H9 (cell line): Measurements from ENCODE around the gene RNU6-9. TPM values are rescaled to one million over a fixed set of nuclear protein-coding genes. Genes with fewer than 3 reads are reported as not detected.

Experiments used
- DNase-seq: peaks from one replicate; pipeline ENCODE4 v3.0.0-alpha.2; 2017
- H2AFZ ChIP-seq: one replicate; pipeline ENCODE4 v1.6.1; 2013; ENCODE audit warnings: mild to moderate bottlenecking, low read length, control low read depth, moderate library complexity
- H2AK5ac ChIP-seq: 2 replicates; pipeline ENCODE4 v1.6.1; 2013; ENCODE audit warnings: low read length, control low read depth, mixed read lengths; ENCODE audit not compliant: insufficient read length
- H2BK120ac ChIP-seq: one replicate; pipeline ENCODE4 v1.6.1; 2013; ENCODE audit warnings: low read depth, mild to moderate bottlenecking, low read length, control low read depth, inconsistent platforms; ENCODE audit not compliant: poor library complexity, severe bottlenecking
- H2BK12ac ChIP-seq: 2 replicates; pipeline ENCODE4 v1.6.1; 2013; ENCODE audit warnings: low read length, control low read depth, mixed read lengths, low read depth; ENCODE audit not compliant: insufficient read length
- H2BK15ac ChIP-seq: 2 replicates; pipeline ENCODE4 v1.6.1; 2013; ENCODE audit warnings: low read depth, low read length, control low read depth
- H2BK20ac ChIP-seq: one replicate; pipeline ENCODE4 v1.6.1; 2013; ENCODE audit warnings: low read depth, mild to moderate bottlenecking, low read length, control low read depth, inconsistent platforms; ENCODE audit not compliant: poor library complexity, severe bottlenecking
- H2BK5ac ChIP-seq: 2 replicates; pipeline ENCODE4 v1.6.1; 2013; ENCODE audit warnings: low read length, control low read depth, mixed read lengths; ENCODE audit not compliant: insufficient read length
- H3K14ac ChIP-seq: 2 replicates; pipeline ENCODE4 v1.6.1; 2013; ENCODE audit warnings: low read length, control low read depth; ENCODE audit not compliant: insufficient read depth
- H3K18ac ChIP-seq: 2 replicates; pipeline ENCODE4 v1.6.1; 2013; ENCODE audit warnings: low read depth, mild to moderate bottlenecking, mixed read lengths, low read length, control low read depth; ENCODE audit not compliant: insufficient read length
- H3K23ac ChIP-seq: 2 replicates; pipeline ENCODE4 v1.6.1; 2013; ENCODE audit warnings: low read length, control low read depth, mixed read lengths, low read depth; ENCODE audit not compliant: insufficient read length
- H3K23me2 ChIP-seq: 2 replicates; pipeline ENCODE4 v1.6.1; 2013; ENCODE audit warnings: low read depth, mild to moderate bottlenecking, mixed read lengths, low read length, control low read depth; ENCODE audit not compliant: insufficient read length, poor library complexity, severe bottlenecking
- H3K27ac ChIP-seq: 2 replicates; pipeline ENCODE4 v1.5.1; 2013; ENCODE audit warnings: low read length, control low read depth, mixed read lengths, low read depth; ENCODE audit not compliant: insufficient read length
- H3K27me3 ChIP-seq: 2 replicates; pipeline ENCODE4 v1.6.1; 2013; ENCODE audit warnings: low read length, control low read depth, inconsistent platforms; ENCODE audit not compliant: insufficient read depth
- H3K4ac ChIP-seq: 2 replicates; pipeline ENCODE4 v1.6.1; 2013; ENCODE audit warnings: low read depth, mild to moderate bottlenecking, control low read depth, inconsistent platforms, low read length, moderate library complexity
- H3K4me1 ChIP-seq: 2 replicates; pipeline ENCODE4 v1.6.1; 2013; ENCODE audit warnings: low read length, control low read depth, inconsistent platforms; ENCODE audit not compliant: insufficient read depth
- H3K4me2 ChIP-seq: 2 replicates; pipeline ENCODE4 v1.6.1; 2013; ENCODE audit warnings: low read length, control low read depth, mixed read lengths; ENCODE audit not compliant: insufficient read length, insufficient read depth
- H3K56ac ChIP-seq: 2 replicates; pipeline ENCODE4 v1.6.1; 2013; ENCODE audit warnings: low read depth, mild to moderate bottlenecking, mixed read lengths, low read length, control low read depth; ENCODE audit not compliant: insufficient read length
- H3K79me1 ChIP-seq: 2 replicates; pipeline ENCODE4 v1.6.1; 2013; ENCODE audit warnings: low read depth, mild to moderate bottlenecking, moderate library complexity, low read length, control low read depth, inconsistent platforms; ENCODE audit not compliant: insufficient read depth, poor library complexity, severe bottlenecking
- H3K79me2 ChIP-seq: 2 replicates; pipeline ENCODE4 v1.6.1; 2013; ENCODE audit warnings: low read length, control low read depth, inconsistent platforms; ENCODE audit not compliant: insufficient read depth
- H3K9ac ChIP-seq: 2 replicates; pipeline ENCODE4 v1.6.1; 2013; ENCODE audit warnings: low read length, control low read depth, mixed read lengths; ENCODE audit not compliant: insufficient read length; ENCODE audit errors: extremely low read depth
- H3K9me3 ChIP-seq: one replicate; pipeline ENCODE4 v1.6.1; 2013; ENCODE audit warnings: low read depth, low read length, inconsistent platforms; ENCODE audit not compliant: control insufficient read depth
- H3T11ph ChIP-seq: one replicate; pipeline ENCODE4 v1.6.1; 2013; ENCODE audit warnings: mild to moderate bottlenecking, low read length, control low read depth, inconsistent platforms
- H4K20me1 ChIP-seq: one replicate; pipeline ENCODE4 v1.6.1; 2013; ENCODE audit not compliant: control insufficient read depth, insufficient read length, insufficient read depth
- H4K5ac ChIP-seq: 2 replicates; pipeline ENCODE4 v1.6.1; 2013; ENCODE audit warnings: low read depth, mild to moderate bottlenecking, mixed read lengths, low read length, control low read depth; ENCODE audit not compliant: insufficient read length
- H4K8ac ChIP-seq: replicated peaks from 2 replicates; pipeline ENCODE4 v1.6.1; 2013; ENCODE audit warnings: low read length, control low read depth, mixed read lengths, low read depth; ENCODE audit not compliant: insufficient read length
- H4K91ac ChIP-seq: 2 replicates; pipeline ENCODE4 v1.6.1; 2013; ENCODE audit warnings: low read depth, mild to moderate bottlenecking, moderate library complexity, mixed read lengths, low read length, control low read depth; ENCODE audit not compliant: insufficient read length
- H3K27ac Mint-ChIP-seq, 3 experiments: 2 replicates in 2 of 3; 3 replicates in 1 of 3; pipeline ENCODE4 v1.8.0; 2020 to 2021; ENCODE audit warnings: mixed read lengths in 3 of 3, mild to moderate bottlenecking in 1 of 3, moderate library complexity in 1 of 3
- H3K27me3 Mint-ChIP-seq: 2 replicates; pipeline ENCODE4 v1.8.0; 2021; ENCODE audit warnings: low read depth, mild to moderate bottlenecking, moderate library complexity, mixed read lengths
- H3K36me3 Mint-ChIP-seq, 3 experiments: 2 replicates in 2 of 3; 3 replicates in 1 of 3; pipeline ENCODE4 v1.8.0; 2020 to 2021; ENCODE audit warnings: low read depth in 3 of 3, mixed read lengths in 3 of 3; ENCODE audit not compliant: insufficient read depth in 1 of 3
- H3K4me1 Mint-ChIP-seq, 2 experiments: 2 replicates each; pipeline ENCODE4 v1.8.0; 2020; ENCODE audit warnings: mixed read lengths in 2 of 2
- H3K4me3 Mint-ChIP-seq, 2 experiments: 2 replicates in 1 of 2; 3 replicates in 1 of 2; pipeline ENCODE4 v1.8.0; 2020 to 2021; ENCODE audit warnings: mild to moderate bottlenecking in 2 of 2, mixed read lengths in 2 of 2, moderate library complexity in 1 of 2
- H3K9me3 Mint-ChIP-seq, 2 experiments: 2 replicates in 1 of 2; 3 replicates in 1 of 2; pipeline ENCODE4 v1.8.0; 2020; ENCODE audit warnings: mild to moderate bottlenecking in 2 of 2, mixed read lengths in 2 of 2, moderate library complexity in 1 of 2
- WGBS: extraction: QIAGEN DNeasy Blood & Tissue Kit; methylation state at CpG from one replicate; pipeline ENCODE4 v1.1.7; 2013; ENCODE audit warnings: missing lambda C conversion rate, low lambda C conversion rate, mixed read lengths; ENCODE audit not compliant: insufficient read length; ENCODE audit errors: extremely low coverage; 5-methylcytosine and 5-hydroxymethylcytosine counted together
- total RNA-seq: library from RNA; stranded (reverse); gene quantifications from 2 replicates; pipeline ENCODE4 v1.2.1, GENCODE V29; 2021
- TF ChIP-seq, protein P1 (sequence below): fragments of 200-600 bp; sonication (generic); conservative IDR thresholded peaks from 3 replicates; pipeline ENCODE4 v1.8.0; 2021; ENCODE audit warnings: antibody characterized with exemption, mild to moderate bottlenecking

The RNU6-9 gene
- total RNA-seq, 1 experiment from 2014 or later: not detected

- no peak overlapping the region for H4K8ac ChIP-seq
- H4K5ac ChIP-seq: no peak overlapping the region
- no peak for DNase-seq
- no peak overlapping the region for H2BK120ac ChIP-seq
- no peak overlapping the region for H3K56ac ChIP-seq
- H2BK20ac ChIP-seq: no peak overlapping the region
- H2BK5ac ChIP-seq: no peak overlapping the region
- H3K4me2 ChIP-seq: no peak overlapping the region
- no CpG with 5 or more reads among the region's 38 CpGs for WGBS
- TF ChIP-seq, protein P1, sequence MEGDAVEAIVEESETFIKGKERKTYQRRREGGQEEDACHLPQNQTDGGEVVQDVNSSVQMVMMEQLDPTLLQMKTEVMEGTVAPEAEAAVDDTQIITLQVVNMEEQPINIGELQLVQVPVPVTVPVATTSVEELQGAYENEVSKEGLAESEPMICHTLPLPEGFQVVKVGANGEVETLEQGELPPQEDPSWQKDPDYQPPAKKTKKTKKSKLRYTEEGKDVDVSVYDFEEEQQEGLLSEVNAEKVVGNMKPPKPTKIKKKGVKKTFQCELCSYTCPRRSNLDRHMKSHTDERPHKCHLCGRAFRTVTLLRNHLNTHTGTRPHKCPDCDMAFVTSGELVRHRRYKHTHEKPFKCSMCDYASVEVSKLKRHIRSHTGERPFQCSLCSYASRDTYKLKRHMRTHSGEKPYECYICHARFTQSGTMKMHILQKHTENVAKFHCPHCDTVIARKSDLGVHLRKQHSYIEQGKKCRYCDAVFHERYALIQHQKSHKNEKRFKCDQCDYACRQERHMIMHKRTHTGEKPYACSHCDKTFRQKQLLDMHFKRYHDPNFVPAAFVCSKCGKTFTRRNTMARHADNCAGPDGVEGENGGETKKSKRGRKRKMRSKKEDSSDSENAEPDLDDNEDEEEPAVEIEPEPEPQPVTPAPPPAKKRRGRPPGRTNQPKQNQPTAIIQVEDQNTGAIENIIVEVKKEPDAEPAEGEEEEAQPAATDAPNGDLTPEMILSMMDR: no peak
- H3K27me3 Mint-ChIP-seq: peaks cover 8% of the 10 kb centered on the region; the same call in 1 of the 2 replicates
- H3K79me2 ChIP-seq: no peaks in the 10 kb centered on the region
- H2AK5ac ChIP-seq: no peak overlapping the region
- H3K18ac ChIP-seq: no peak overlapping the region
- no peak overlapping the region for H3K27ac ChIP-seq
- no peaks in the 10 kb centered on the region for H3K4me1 ChIP-seq
- H3K27ac Mint-ChIP-seq: no peak overlapping the region
- H3K9me3 Mint-ChIP-seq: peaks cover 3 to 4% of the 10 kb centered on the region in 2 experiments; a peak in 4 of 5 replicates
- no peak overlapping the region for H2BK12ac ChIP-seq
- peaks cover 8 to 27% of the 10 kb centered on the region in 2 experiments for H3K4me1 Mint-ChIP-seq
- H3K14ac ChIP-seq: no peak overlapping the region
- H3K36me3 Mint-ChIP-seq: peaks cover 20 to 39% (median 30%) of the 10 kb centered on the region in 3 experiments
- H3K9ac ChIP-seq: no peak overlapping the region
- H3K4me3 Mint-ChIP-seq: no peak overlapping the region
- no peaks in the 10 kb centered on the region for H3K27me3 ChIP-seq
- H3K9me3 ChIP-seq: no peaks in the 10 kb centered on the region
- H4K20me1 ChIP-seq: no peaks in the 10 kb centered on the region
- no peaks in the 10 kb centered on the region for H3K79me1 ChIP-seq
- no peak overlapping the region for H2AFZ ChIP-seq
- H3K23ac ChIP-seq: no peak overlapping the region
- H2BK15ac ChIP-seq: no peak overlapping the region
- no peak overlapping the region for H3K4ac ChIP-seq
- H4K91ac ChIP-seq: no peak overlapping the region
- no peaks in the 10 kb centered on the region for H3K23me2 ChIP-seq
- H3T11ph ChIP-seq: no peak overlapping the region
These were observed 26.4 kb upstream of the RNU6-9 start for GRCh38 chr19:866769-867300.
